Measurements from ENCODE around the gene NRXN3.
"Not testable (repeated sequence)": the region's sequence is repeated elsewhere in the genome, so short reads cannot be mapped to it uniquely, and the experiment has no call there.

The NRXN3 gene

GRCh38 chr14:78403278-78403815 is 233.2 kb downstream of the NRXN3 start:
- no peak overlapping the region for H3K4me3 ChIP-seq (ENCODE audit: low read length)
- no peak overlapping the region for H3K9ac ChIP-seq (ENCODE audit: low read length)
- no peak overlapping the region for H3K27ac ChIP-seq (ENCODE audit: low read depth, low read length)
- H3K36me3 ChIP-seq (ENCODE audit: control insufficient read depth, insufficient read depth, low read length) = no peaks in the 10 kb centered on the region
- no peaks in the 10 kb centered on the region for H3K27me3 ChIP-seq (ENCODE audit: control insufficient read depth, insufficient read depth, low read length)
- H3K4me1 ChIP-seq (ENCODE audit: control insufficient read depth, insufficient read depth, low read length) = no peaks in the 10 kb centered on the region

- Histone ChIP-seq H3K4me3 (ENCODE audit: low read length) (no peak overlapping the region), H3K36me3 (ENCODE audit: control insufficient read depth, insufficient read depth, low read length) (no peaks in the 10 kb centered on the region), H3K4me1 (ENCODE audit: control insufficient read depth, insufficient read depth, low read length) (no peaks in the 10 kb centered on the region), H3K9ac (ENCODE audit: low read length) (no peak overlapping the region), H3K27ac (ENCODE audit: low read depth, low read length) (no peak overlapping the region), H3K27me3 (ENCODE audit: control insufficient read depth, insufficient read depth, low read length) (no peaks in the 10 kb centered on the region)
These were observed 235.1 kb downstream of the NRXN3 start for GRCh38 chr14:78405079-78405856.

- Histone ChIP-seq H3K4me3 (ENCODE audit: low read length) (no peak overlapping the region), H3K36me3 (ENCODE audit: control insufficient read depth, insufficient read depth, low read length) (no peaks in the 10 kb centered on the region), H3K9ac (ENCODE audit: low read length) (no peak overlapping the region), H3K4me1 (ENCODE audit: control insufficient read depth, insufficient read depth, low read length) (no peaks in the 10 kb centered on the region), H3K27me3 (ENCODE audit: control insufficient read depth, insufficient read depth, low read length) (no peaks in the 10 kb centered on the region), H3K27ac (ENCODE audit: low read depth, low read length) (no peak overlapping the region)
These were observed 242.3 kb downstream of the NRXN3 start for GRCh38 chr14:78412475-78412874.

GRCh38 chr14:78414172-78414571 is 244.0 kb downstream of the NRXN3 start:
- H3K36me3 ChIP-seq (ENCODE audit: control insufficient read depth, insufficient read depth, low read length) = no peaks in the 10 kb centered on the region
- H3K4me1 ChIP-seq (ENCODE audit: control insufficient read depth, insufficient read depth, low read length) = no peaks in the 10 kb centered on the region
- H3K27ac ChIP-seq (ENCODE audit: low read depth, low read length) = no peak overlapping the region
- H3K27me3 ChIP-seq (ENCODE audit: control insufficient read depth, insufficient read depth, low read length) = no peaks in the 10 kb centered on the region
- no peak overlapping the region for H3K4me3 ChIP-seq (ENCODE audit: low read length)
- H3K9ac ChIP-seq (ENCODE audit: low read length) = no peak overlapping the region

- no peak overlapping the region for H3K4me3 ChIP-seq (ENCODE audit: low read length)
- H3K27ac ChIP-seq (ENCODE audit: low read depth, low read length) = no peak overlapping the region
- H3K27me3 ChIP-seq (ENCODE audit: control insufficient read depth, insufficient read depth, low read length) = no peaks in the 10 kb centered on the region
- H3K4me1 ChIP-seq (ENCODE audit: control insufficient read depth, insufficient read depth, low read length) = no peaks in the 10 kb centered on the region
- no peaks in the 10 kb centered on the region for H3K36me3 ChIP-seq (ENCODE audit: control insufficient read depth, insufficient read depth, low read length)
- no peak overlapping the region for H3K9ac ChIP-seq (ENCODE audit: low read length)
These were observed 247.4 kb downstream of the NRXN3 start for GRCh38 chr14:78417532-78417931.

- no peaks in the 10 kb centered on the region for H3K36me3 ChIP-seq (ENCODE audit: control insufficient read depth, insufficient read depth, low read length)
- H3K27ac ChIP-seq (ENCODE audit: low read depth, low read length) = no peak overlapping the region
- no peak overlapping the region for H3K4me3 ChIP-seq (ENCODE audit: low read length)
- no peaks in the 10 kb centered on the region for H3K4me1 ChIP-seq (ENCODE audit: control insufficient read depth, insufficient read depth, low read length)
- H3K9ac ChIP-seq (ENCODE audit: low read length) = no peak overlapping the region
- no peaks in the 10 kb centered on the region for H3K27me3 ChIP-seq (ENCODE audit: control insufficient read depth, insufficient read depth, low read length)
These were observed 254.1 kb downstream of the NRXN3 start for GRCh38 chr14:78424311-78424710.

- Histone ChIP-seq H3K27ac (ENCODE audit: low read depth, low read length) (no peak overlapping the region), H3K9ac (ENCODE audit: low read length) (no peak overlapping the region), H3K4me1 (ENCODE audit: control insufficient read depth, insufficient read depth, low read length) (no peaks in the 10 kb centered on the region), H3K36me3 (ENCODE audit: control insufficient read depth, insufficient read depth, low read length) (no peaks in the 10 kb centered on the region), H3K27me3 (ENCODE audit: control insufficient read depth, insufficient read depth, low read length) (no peaks in the 10 kb centered on the region), H3K4me3 (ENCODE audit: low read length) (no peak overlapping the region)
These were observed 255.2 kb downstream of the NRXN3 start for GRCh38 chr14:78425330-78425729.

GRCh38 chr14:78425782-78426181 is 255.6 kb downstream of the NRXN3 start:
- H3K4me3 ChIP-seq (ENCODE audit: low read length) = no peak overlapping the region
- H3K27me3 ChIP-seq (ENCODE audit: control insufficient read depth, insufficient read depth, low read length) = no peaks in the 10 kb centered on the region
- no peak overlapping the region for H3K27ac ChIP-seq (ENCODE audit: low read depth, low read length)

GRCh38 chr14:78432046-78432445 is 261.9 kb downstream of the NRXN3 start:
- no peak overlapping the region for H3K9ac ChIP-seq (ENCODE audit: low read length)
- H3K4me3 ChIP-seq (ENCODE audit: low read length) = no peak overlapping the region
- no peaks in the 10 kb centered on the region for H3K27me3 ChIP-seq (ENCODE audit: control insufficient read depth, insufficient read depth, low read length)
- no peaks in the 10 kb centered on the region for H3K36me3 ChIP-seq (ENCODE audit: control insufficient read depth, insufficient read depth, low read length)
- no peak overlapping the region for H3K27ac ChIP-seq (ENCODE audit: low read depth, low read length)
- H3K4me1 ChIP-seq (ENCODE audit: control insufficient read depth, insufficient read depth, low read length) = no peaks in the 10 kb centered on the region

More at GRCh38 chr14:78425782-78426181, 255.6 kb downstream of the NRXN3 start:
- no peaks in the 10 kb centered on the region for H3K36me3 ChIP-seq (ENCODE audit: control insufficient read depth, insufficient read depth, low read length)
- H3K4me1 ChIP-seq (ENCODE audit: control insufficient read depth, insufficient read depth, low read length) = no peaks in the 10 kb centered on the region
- H3K9ac ChIP-seq (ENCODE audit: low read length) = no peak overlapping the region

- H3K36me3 ChIP-seq (ENCODE audit: control insufficient read depth, insufficient read depth, low read length); H3K9ac ChIP-seq (ENCODE audit: low read length); H3K27ac ChIP-seq (ENCODE audit: low read depth, low read length); H3K27me3 ChIP-seq (ENCODE audit: control insufficient read depth, insufficient read depth, low read length); H3K4me1 ChIP-seq (ENCODE audit: control insufficient read depth, insufficient read depth, low read length); H3K4me3 ChIP-seq (ENCODE audit: low read length): not testable (repeated sequence)
These were observed 267.3 kb downstream of the NRXN3 start for GRCh38 chr14:78437448-78437847.

- no peaks in the 10 kb centered on the region for H3K36me3 ChIP-seq (ENCODE audit: control insufficient read depth, insufficient read depth, low read length)
- no peak overlapping the region for H3K9ac ChIP-seq (ENCODE audit: low read length)
- peaks cover 3% of the 10 kb centered on the region for H3K27me3 ChIP-seq (ENCODE audit: control insufficient read depth, insufficient read depth, low read length)
- no peak overlapping the region for H3K27ac ChIP-seq (ENCODE audit: low read depth, low read length)
- H3K4me3 ChIP-seq (ENCODE audit: low read length) = no peak overlapping the region
- no peaks in the 10 kb centered on the region for H3K4me1 ChIP-seq (ENCODE audit: control insufficient read depth, insufficient read depth, low read length)
These were observed 270.3 kb downstream of the NRXN3 start for GRCh38 chr14:78440356-78440894.

GRCh38 chr14:78443834-78444233 is 273.7 kb downstream of the NRXN3 start:
- H3K4me3 ChIP-seq (ENCODE audit: low read length) = no peak overlapping the region
- H3K4me1 ChIP-seq (ENCODE audit: control insufficient read depth, insufficient read depth, low read length) = no peaks in the 10 kb centered on the region
- no peak overlapping the region for H3K27ac ChIP-seq (ENCODE audit: low read depth, low read length)

GRCh38 chr14:78445275-78445674 is 275.1 kb downstream of the NRXN3 start:
- Histone ChIP-seq H3K27me3 (ENCODE audit: control insufficient read depth, insufficient read depth, low read length) (no peaks in the 10 kb centered on the region), H3K4me3 (ENCODE audit: low read length) (no peak overlapping the region), H3K9ac (ENCODE audit: low read length) (no peak overlapping the region), H3K36me3 (ENCODE audit: control insufficient read depth, insufficient read depth, low read length) (no peaks in the 10 kb centered on the region), H3K27ac (ENCODE audit: low read depth, low read length) (no peak overlapping the region), H3K4me1 (ENCODE audit: control insufficient read depth, insufficient read depth, low read length) (no peaks in the 10 kb centered on the region)

More at GRCh38 chr14:78443834-78444233, 273.7 kb downstream of the NRXN3 start:
- no peaks in the 10 kb centered on the region for H3K27me3 ChIP-seq (ENCODE audit: control insufficient read depth, insufficient read depth, low read length)
- H3K9ac ChIP-seq (ENCODE audit: low read length) = no peak overlapping the region
- H3K36me3 ChIP-seq (ENCODE audit: control insufficient read depth, insufficient read depth, low read length) = no peaks in the 10 kb centered on the region
